Ascending aorta (tissue), 2 donors: ENCODE measurements around the gene ZC3H13. TPM values are rescaled to one million over a fixed set of nuclear protein-coding genes. Genes with fewer than 3 reads are reported as not detected.

Experiments used
- DNase-seq, 2 donors: peaks; one replicate each; pipeline ENCODE4 v3.0.0-alpha.2; 2019; ENCODE audit warnings: low spot score in 2 of 2
- H3K27ac ChIP-seq, 2 donors: fragments of 200-600 bp; sonication (generic); one replicate each; pipeline ENCODE4 v1.5.1; 2016 to 2017; ENCODE audit warnings: mild to moderate bottlenecking in 1 of 2
- H3K27me3 ChIP-seq: fragments of 200-600 bp; sonication (generic); one replicate; pipeline ENCODE4 v1.5.1; 2017
- H3K36me3 ChIP-seq, 2 donors: fragments of 200-600 bp; sonication (generic); one replicate each; pipeline ENCODE4 v1.5.1; 2016
- H3K4me1 ChIP-seq, 2 donors: fragments of 200-600 bp; sonication (generic); one replicate each; pipeline ENCODE4 v1.5.1; 2016 to 2017; ENCODE audit warnings: mild to moderate bottlenecking in 1 of 2
- H3K4me3 ChIP-seq, 2 donors: fragments of 200-600 bp; sonication (generic); one replicate each; pipeline ENCODE4 v1.5.1; 2016 to 2017; ENCODE audit warnings: mild to moderate bottlenecking in 1 of 2
- H3K9me3 ChIP-seq, 2 donors: fragments of 200-600 bp; sonication (generic); one replicate each; pipeline ENCODE4 v1.5.1; 2016
- intact Hi-C: fragments of 100-400 bp; cut with DNase I; formaldehyde crosslinking; loops from one replicate; pipeline ENCODE4 v1.15.1; 2023
- total RNA-seq: library from RNA; depleted of rRNA; stranded (reverse); fragments of >200 nt; gene quantifications from one replicate; pipeline ENCODE4 v1.1.0, GENCODE V29; 2016
- TF ChIP-seq, protein P1 (sequence below), 3 experiments: fragments of 200-600 bp in 2 of 3; fragments of 450-650 bp in 1 of 3; sonication (generic) in 2 of 3; IDR thresholded peaks; one replicate each; pipeline ENCODE4 v1.5.1; 2016 to 2019; ENCODE audit warnings: antibody characterized with exemption in 3 of 3, mild to moderate bottlenecking in 1 of 3, moderate library complexity in 1 of 3

The ZC3H13 gene
- total RNA-seq, 1 donor from 2014 or later = 25.8 TPM

DNA sequence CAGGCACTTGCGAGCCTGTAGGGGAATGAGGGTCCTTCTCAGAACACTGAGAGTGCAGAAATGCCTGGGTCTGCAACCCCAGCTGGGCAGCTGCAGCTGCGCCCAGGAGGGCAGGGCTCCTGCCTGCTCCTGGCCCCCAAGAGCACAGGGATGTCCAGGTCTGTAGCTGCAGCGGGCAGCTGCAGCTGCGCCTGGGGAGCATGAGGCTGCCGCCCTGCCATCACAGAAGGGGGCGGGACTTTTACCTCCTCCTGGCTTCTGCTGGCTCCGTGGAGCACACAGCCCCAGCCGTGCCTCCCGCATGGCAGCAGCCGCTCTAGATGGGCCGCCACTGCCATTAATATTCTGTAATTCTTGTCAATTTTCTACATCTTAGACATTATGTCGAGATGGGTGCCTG is 34.4 kb upstream of the ZC3H13 start:
- H3K27ac ChIP-seq = no peak overlapping the region
- H3K36me3 ChIP-seq = no peaks in the 10 kb centered on the region
- H3K4me3 ChIP-seq = no peak overlapping the region
- H3K4me1 ChIP-seq = no peaks in the 10 kb centered on the region
- intact Hi-C loops = no loop called here
- TF ChIP-seq, protein P1, sequence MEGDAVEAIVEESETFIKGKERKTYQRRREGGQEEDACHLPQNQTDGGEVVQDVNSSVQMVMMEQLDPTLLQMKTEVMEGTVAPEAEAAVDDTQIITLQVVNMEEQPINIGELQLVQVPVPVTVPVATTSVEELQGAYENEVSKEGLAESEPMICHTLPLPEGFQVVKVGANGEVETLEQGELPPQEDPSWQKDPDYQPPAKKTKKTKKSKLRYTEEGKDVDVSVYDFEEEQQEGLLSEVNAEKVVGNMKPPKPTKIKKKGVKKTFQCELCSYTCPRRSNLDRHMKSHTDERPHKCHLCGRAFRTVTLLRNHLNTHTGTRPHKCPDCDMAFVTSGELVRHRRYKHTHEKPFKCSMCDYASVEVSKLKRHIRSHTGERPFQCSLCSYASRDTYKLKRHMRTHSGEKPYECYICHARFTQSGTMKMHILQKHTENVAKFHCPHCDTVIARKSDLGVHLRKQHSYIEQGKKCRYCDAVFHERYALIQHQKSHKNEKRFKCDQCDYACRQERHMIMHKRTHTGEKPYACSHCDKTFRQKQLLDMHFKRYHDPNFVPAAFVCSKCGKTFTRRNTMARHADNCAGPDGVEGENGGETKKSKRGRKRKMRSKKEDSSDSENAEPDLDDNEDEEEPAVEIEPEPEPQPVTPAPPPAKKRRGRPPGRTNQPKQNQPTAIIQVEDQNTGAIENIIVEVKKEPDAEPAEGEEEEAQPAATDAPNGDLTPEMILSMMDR (IDR thresholded peaks at IDR 0.05) = no peak
- H3K9me3 ChIP-seq = no peaks in the 10 kb centered on the region
- H3K27me3 ChIP-seq = no peaks in the 10 kb centered on the region
- DNase-seq = no peak

DNA sequence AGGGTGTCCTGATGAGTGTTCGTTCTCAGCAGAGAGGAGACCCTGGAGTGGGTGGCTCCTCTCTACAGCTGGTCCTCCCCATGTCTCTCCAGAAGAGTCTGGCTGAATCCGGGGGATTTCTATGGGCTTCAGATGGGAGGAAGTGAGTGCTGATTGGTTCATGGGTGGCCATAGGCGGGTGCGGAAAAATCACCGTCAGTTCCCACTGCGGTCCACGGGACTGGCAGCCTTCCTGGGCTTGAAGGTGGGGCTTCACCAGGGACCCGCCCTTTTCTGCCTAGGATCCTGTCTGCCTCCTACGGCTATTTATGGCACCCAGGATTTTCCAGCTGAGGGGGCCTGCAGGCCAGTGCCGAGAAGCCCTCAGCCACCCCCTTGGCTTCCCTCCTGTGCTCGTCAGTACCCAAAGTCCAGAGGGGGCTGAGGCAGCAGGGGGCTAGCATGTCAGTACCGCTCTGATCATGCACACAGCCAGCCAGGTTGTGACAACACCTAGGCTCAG is 33.9 kb upstream of the ZC3H13 start:
- intact Hi-C loops = no loop called here
- no peaks in the 10 kb centered on the region for H3K36me3 ChIP-seq
- no peak overlapping the region for H3K4me3 ChIP-seq
- no peaks in the 10 kb centered on the region for H3K27me3 ChIP-seq
- no peaks in the 10 kb centered on the region for H3K4me1 ChIP-seq
- TF ChIP-seq, protein P1 (IDR thresholded peaks at IDR 0.05) = no peak
- H3K9me3 ChIP-seq = no peaks in the 10 kb centered on the region
- H3K27ac ChIP-seq = no peak overlapping the region
- DNase-seq = no peak

DNA sequence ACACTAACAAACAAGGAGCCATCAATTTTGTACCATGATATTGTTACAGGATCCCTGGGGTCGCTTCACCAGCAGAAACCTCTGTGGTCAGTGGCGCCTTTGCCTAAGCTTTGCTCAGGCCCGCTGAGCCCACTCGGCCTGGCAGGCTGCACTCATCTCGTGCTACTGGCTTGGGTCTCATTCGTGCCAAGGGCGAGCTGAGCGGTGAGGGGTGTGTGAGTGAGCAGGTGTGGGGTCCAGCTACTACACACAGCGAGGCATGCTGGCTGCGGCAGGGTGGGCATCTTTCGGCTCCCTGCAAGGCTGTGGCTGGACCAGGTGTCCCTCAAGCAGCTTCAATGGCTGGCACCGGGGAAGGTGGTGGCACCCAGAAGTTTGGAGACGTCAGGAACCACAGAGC is 33.2 kb upstream of the ZC3H13 start:
- Histone ChIP-seq H3K27me3 (no peaks in the 10 kb centered on the region), H3K27ac (no peak overlapping the region), H3K9me3 (no peaks in the 10 kb centered on the region), H3K4me3 (no peak overlapping the region), H3K36me3 (no peaks in the 10 kb centered on the region), H3K4me1 (no peaks in the 10 kb centered on the region)
- TF ChIP-seq, protein P1 (IDR thresholded peaks at IDR 0.05) = no peak
- no peak for DNase-seq
- intact Hi-C loops = no loop called here

DNA sequence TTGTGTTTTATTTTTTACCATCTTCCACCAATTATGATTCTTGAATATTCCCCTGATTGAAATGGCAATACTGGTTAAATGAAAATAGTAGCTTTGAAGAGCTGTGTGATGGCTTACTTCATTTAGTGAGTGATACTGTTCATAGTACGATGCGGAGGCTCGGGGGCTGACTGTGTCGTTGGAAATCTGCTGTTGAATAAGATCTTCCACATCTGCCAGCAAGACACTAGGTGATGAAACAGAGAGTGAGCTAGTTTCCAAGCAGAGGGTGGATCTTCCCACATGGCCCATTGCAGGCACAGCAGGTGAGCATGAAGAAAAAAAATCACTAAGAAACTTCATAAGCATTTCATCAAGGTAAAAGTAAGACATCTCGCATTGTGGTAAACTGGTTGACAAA is 29.8 kb upstream of the ZC3H13 start:
- no peak overlapping the region for H3K4me3 ChIP-seq
- H3K27ac ChIP-seq = no peak overlapping the region
- H3K4me1 ChIP-seq = no peaks in the 10 kb centered on the region
- intact Hi-C loops = no loop called here
- H3K9me3 ChIP-seq = no peaks in the 10 kb centered on the region
- H3K27me3 ChIP-seq = no peaks in the 10 kb centered on the region
- no peaks in the 10 kb centered on the region for H3K36me3 ChIP-seq
- TF ChIP-seq, protein P1 (IDR thresholded peaks at IDR 0.05) = no peak
- no peak for DNase-seq

DNA sequence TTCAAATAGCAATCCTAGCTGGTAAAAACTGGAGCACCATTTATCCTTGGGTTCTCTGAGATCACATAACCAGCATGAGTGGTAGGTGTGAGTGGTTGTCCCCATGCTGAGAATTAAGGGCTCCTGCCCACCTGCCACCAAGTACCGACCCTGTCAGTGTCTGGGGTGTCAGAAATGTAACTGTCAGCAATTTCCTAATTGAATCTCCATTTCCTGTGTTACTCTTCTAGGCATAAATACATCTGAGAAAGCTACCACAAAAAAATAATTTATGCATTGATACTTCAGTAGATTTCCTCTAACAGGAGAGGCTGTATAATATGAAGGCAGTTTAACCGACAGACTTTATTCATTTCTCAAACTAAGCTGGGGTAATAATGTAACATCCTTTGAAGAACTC is 27.2 kb upstream of the ZC3H13 start:
- intact Hi-C loops = no loop called here
- DNase-seq = no peak
- H3K27ac ChIP-seq = no peak overlapping the region
- H3K36me3 ChIP-seq = no peaks in the 10 kb centered on the region
- H3K4me1 ChIP-seq = no peaks in the 10 kb centered on the region
- H3K4me3 ChIP-seq = no peak overlapping the region
- TF ChIP-seq, protein P1 (IDR thresholded peaks at IDR 0.05) = no peak
- H3K27me3 ChIP-seq = no peaks in the 10 kb centered on the region
- H3K9me3 ChIP-seq = no peaks in the 10 kb centered on the region

DNA sequence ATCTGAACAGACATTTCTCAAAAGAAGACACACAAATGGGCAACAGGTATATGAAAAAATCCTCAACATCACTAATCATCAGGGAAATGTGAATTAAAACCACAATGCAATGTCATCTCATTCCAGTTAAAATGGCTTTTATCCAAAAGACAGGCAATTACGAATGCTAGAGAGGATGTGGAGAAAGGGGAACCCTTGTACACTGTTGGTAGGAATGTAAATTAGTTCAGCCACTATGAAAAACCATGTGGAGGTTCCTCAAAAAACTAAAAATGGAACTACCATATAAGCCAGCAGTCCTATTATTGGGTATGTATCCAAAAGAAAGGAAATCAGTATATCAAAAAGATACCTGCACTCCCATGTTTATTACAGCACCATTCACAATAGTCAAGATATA is 24.7 kb upstream of the ZC3H13 start:
- Histone ChIP-seq H3K27me3 (no peaks in the 10 kb centered on the region), H3K4me1 (no peaks in the 10 kb centered on the region), H3K27ac (no peak overlapping the region), H3K4me3 (no peak overlapping the region), H3K36me3 (no peaks in the 10 kb centered on the region), H3K9me3 (no peaks in the 10 kb centered on the region)
- no peak for DNase-seq
- TF ChIP-seq, protein P1 (IDR thresholded peaks at IDR 0.05) = no peak
- intact Hi-C loops = no loop called here
